ENCODE results near the gene TBKBP1.

Gene TBKBP1

GRCh38 chr17:47708864-47709541 is 15.0 kb downstream of the TBKBP1 start:
- Histone ChIP-seq H2BK120ac (ENCODE audit: low read depth, low read length) (no peak overlapping the region), H2BK5ac (ENCODE audit: low read depth, low read length, poor library complexity, severe bottlenecking) (no peak overlapping the region), H2AFZ (ENCODE audit: low read depth, low read length) (no peak overlapping the region), H3K4me2 (ENCODE audit: low read length, poor library complexity, severe bottlenecking) (no peak overlapping the region), H3K23ac (ENCODE audit: low read length in 2 of 2) (no peak overlapping the region), H3K79me1 (replicated peaks; ENCODE audit: low read length, poor library complexity, severe bottlenecking) (no peaks in the 10 kb centered on the region), H3K4me3 (ENCODE audit: insufficient read depth in 1 of 2, low read depth in 1 of 2, low read length in 2 of 2) (no peak overlapping the region), H3K9ac (ENCODE audit: low read length) (no peak overlapping the region), H3K27ac (ENCODE audit: low read length, poor library complexity, severe bottlenecking) (no peak overlapping the region), H3K9me3 (ENCODE audit: control insufficient read depth, low read length) (no peaks in the 10 kb centered on the region), H3K36me3 (ENCODE audit: control insufficient read depth in 1 of 2, insufficient read depth in 2 of 2, low read depth in 1 of 2, low read length in 2 of 2) (peaks cover 43 to 56% of the 10 kb centered on the region in 2 experiments), H3K14ac (ENCODE audit: low read length in 2 of 2) (no peak overlapping the region), H4K91ac (ENCODE audit: low read length) (no peak overlapping the region), H2AK5ac (ENCODE audit: low read length, severe bottlenecking) (no peak overlapping the region), H3K4me1 (ENCODE audit: control insufficient read depth, insufficient read depth, low read depth, low read length) (peaks cover 14% of the 10 kb centered on the region), H3K18ac (ENCODE audit: low read depth in 1 of 2, low read length in 2 of 2) (no peak overlapping the region), H2BK15ac (ENCODE audit: low read depth, poor library complexity, severe bottlenecking) (no peak overlapping the region), H4K8ac (ENCODE audit: low read length) (no peak overlapping the region), H3K4ac (ENCODE audit: low read depth in 1 of 2, low read length in 2 of 2) (no peak overlapping the region), H3K27me3 (ENCODE audit: control insufficient read depth in 1 of 2, insufficient read depth in 1 of 2, low read length in 2 of 2) (peaks cover 19 to 25% of the 10 kb centered on the region in 2 experiments), H2BK12ac (ENCODE audit: low read length in 2 of 2) (no peak overlapping the region)
- DNase-seq, result no peak
- 85% methylated on average over 80 of the region's 89 CpGs for WGBS

- Histone ChIP-seq H2AFZ (ENCODE audit: low read depth, low read length) (no peak overlapping the region), H3K14ac (ENCODE audit: low read length in 2 of 2) (no peak overlapping the region)
Measured at GRCh38 chr17:47709594-47709993, 15.6 kb downstream of the TBKBP1 start.

DNA sequence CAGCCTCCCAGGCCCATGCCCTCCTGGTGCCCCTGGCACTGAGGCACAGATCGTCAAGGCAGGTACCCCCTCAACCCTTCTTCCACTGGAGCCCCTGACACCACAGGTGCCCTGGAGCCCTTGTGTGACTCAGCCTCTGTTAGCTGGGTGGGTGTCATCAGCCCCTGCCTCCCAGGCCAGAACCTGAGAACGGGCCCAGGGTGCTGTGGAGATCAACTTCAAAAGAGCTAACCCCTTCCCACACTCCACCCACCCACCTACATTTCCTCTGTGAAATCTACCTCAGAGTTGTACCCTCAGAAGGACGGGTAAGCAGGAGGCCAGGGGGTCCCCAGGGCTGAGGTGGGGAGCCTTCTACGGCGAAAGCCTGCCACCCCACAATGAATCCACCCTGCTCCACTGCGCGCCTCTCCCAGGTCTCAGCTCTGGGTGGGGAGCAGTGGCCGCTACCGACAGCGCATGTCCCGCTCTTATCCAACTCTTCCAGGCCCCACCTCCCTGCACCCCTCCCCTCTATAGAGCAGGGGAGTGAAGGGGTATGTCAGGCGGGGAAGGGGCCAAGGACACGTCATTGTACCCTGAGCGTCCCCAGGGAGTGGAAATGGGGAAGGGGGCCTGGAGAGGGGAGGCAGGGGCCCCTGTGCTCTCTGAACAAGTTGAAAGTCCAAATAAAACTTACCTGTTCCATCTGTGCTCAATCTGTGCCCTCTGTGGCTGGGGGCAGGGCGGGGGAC is 17.6 kb downstream of the TBKBP1 start:
- Histone ChIP-seq H3K18ac (ENCODE audit: low read depth in 1 of 2, low read length in 2 of 2) (no peak overlapping the region), H2BK5ac (ENCODE audit: low read depth, low read length, poor library complexity, severe bottlenecking) (no peak overlapping the region), H3K4ac (ENCODE audit: low read depth in 1 of 2, low read length in 2 of 2) (no peak overlapping the region), H2BK120ac (ENCODE audit: low read depth, low read length) (no peak overlapping the region), H3K79me1 (replicated peaks; ENCODE audit: low read length, poor library complexity, severe bottlenecking) (no peaks in the 10 kb centered on the region), H3K27me3 (ENCODE audit: control insufficient read depth in 1 of 2, insufficient read depth in 1 of 2, low read length in 2 of 2) (peaks cover 43 to 49% of the 10 kb centered on the region in 2 experiments), H3K23ac (ENCODE audit: low read length in 2 of 2) (no peak overlapping the region), H3K9me3 (ENCODE audit: control insufficient read depth, low read length) (no peaks in the 10 kb centered on the region), H3K4me2 (ENCODE audit: low read length, poor library complexity, severe bottlenecking) (no peak overlapping the region), H3K36me3 (ENCODE audit: control insufficient read depth in 1 of 2, insufficient read depth in 2 of 2, low read depth in 1 of 2, low read length in 2 of 2) (peaks cover 22 to 36% of the 10 kb centered on the region in 2 experiments), H2BK12ac (ENCODE audit: low read length in 2 of 2) (no peak overlapping the region), H3K4me1 (ENCODE audit: control insufficient read depth, insufficient read depth, low read depth, low read length) (peaks cover 2% of the 10 kb centered on the region), H4K8ac (ENCODE audit: low read length) (no peak overlapping the region), H3K9ac (ENCODE audit: low read length) (no peak overlapping the region), H2AFZ (ENCODE audit: low read depth, low read length) (no peak overlapping the region), H2BK15ac (ENCODE audit: low read depth, poor library complexity, severe bottlenecking) (no peak overlapping the region), H4K91ac (ENCODE audit: low read length) (no peak overlapping the region), H2AK5ac (ENCODE audit: low read length, severe bottlenecking) (no peak overlapping the region), H3K4me3 (ENCODE audit: insufficient read depth in 1 of 2, low read depth in 1 of 2, low read length in 2 of 2) (no peak overlapping the region), H3K27ac (ENCODE audit: low read length, poor library complexity, severe bottlenecking) (no peak overlapping the region), H3K14ac (ENCODE audit: low read length in 2 of 2) (no peak overlapping the region)
- 93% methylated on average over 15 of the region's 15 CpGs for WGBS
- DNase-seq, result no peak

More at GRCh38 chr17:47709594-47709993, 15.6 kb downstream of the TBKBP1 start:
- Histone ChIP-seq H4K91ac (ENCODE audit: low read length) (no peak overlapping the region), H2BK15ac (ENCODE audit: low read depth, poor library complexity, severe bottlenecking) (no peak overlapping the region), H3K23ac (ENCODE audit: low read length in 2 of 2) (no peak overlapping the region), H2BK5ac (ENCODE audit: low read depth, low read length, poor library complexity, severe bottlenecking) (no peak overlapping the region), H3K4ac (ENCODE audit: low read depth in 1 of 2, low read length in 2 of 2) (no peak overlapping the region), H3K27ac (ENCODE audit: low read length, poor library complexity, severe bottlenecking) (no peak overlapping the region), H3K9ac (ENCODE audit: low read length) (no peak overlapping the region), H3K27me3 (ENCODE audit: control insufficient read depth in 1 of 2, insufficient read depth in 1 of 2, low read length in 2 of 2) (peaks cover 25 to 31% of the 10 kb centered on the region in 2 experiments), H2BK120ac (ENCODE audit: low read depth, low read length) (no peak overlapping the region), H4K8ac (ENCODE audit: low read length) (no peak overlapping the region), H3K4me2 (ENCODE audit: low read length, poor library complexity, severe bottlenecking) (no peak overlapping the region), H3K4me3 (ENCODE audit: insufficient read depth in 1 of 2, low read depth in 1 of 2, low read length in 2 of 2) (no peak overlapping the region), H3K79me1 (replicated peaks; ENCODE audit: low read length, poor library complexity, severe bottlenecking) (no peaks in the 10 kb centered on the region), H3K18ac (ENCODE audit: low read depth in 1 of 2, low read length in 2 of 2) (no peak overlapping the region), H3K36me3 (ENCODE audit: control insufficient read depth in 1 of 2, insufficient read depth in 2 of 2, low read depth in 1 of 2, low read length in 2 of 2) (peaks cover 40 to 50% of the 10 kb centered on the region in 2 experiments), H3K9me3 (ENCODE audit: control insufficient read depth, low read length) (no peaks in the 10 kb centered on the region), H3K4me1 (ENCODE audit: control insufficient read depth, insufficient read depth, low read depth, low read length) (peaks cover 9% of the 10 kb centered on the region), H2BK12ac (ENCODE audit: low read length in 2 of 2) (no peak overlapping the region), H2AK5ac (ENCODE audit: low read length, severe bottlenecking) (no peak overlapping the region)
- WGBS, result 86% methylated on average over 3 of the region's 3 CpGs
- no peak for DNase-seq

- no peak overlapping the region for H3K27ac ChIP-seq (ENCODE audit: low read length, poor library complexity, severe bottlenecking)
- no peak overlapping the region for H3K14ac ChIP-seq (ENCODE audit: low read length in 2 of 2)
- no peak overlapping the region for H2BK15ac ChIP-seq (ENCODE audit: low read depth, poor library complexity, severe bottlenecking)
- H2BK5ac ChIP-seq (ENCODE audit: low read depth, low read length, poor library complexity, severe bottlenecking), result no peak overlapping the region
- no peaks in the 10 kb centered on the region for H3K79me1 ChIP-seq (replicated peaks; ENCODE audit: low read length, poor library complexity, severe bottlenecking)
- H2BK12ac ChIP-seq (ENCODE audit: low read length in 2 of 2), result no peak overlapping the region
- H3K4ac ChIP-seq (ENCODE audit: low read depth in 1 of 2, low read length in 2 of 2), result no peak overlapping the region
- H3K4me2 ChIP-seq (ENCODE audit: low read length, poor library complexity, severe bottlenecking), result no peak overlapping the region
- peaks cover 45 to 58% of the 10 kb centered on the region in 2 experiments for H3K27me3 ChIP-seq (ENCODE audit: control insufficient read depth in 1 of 2, insufficient read depth in 1 of 2, low read length in 2 of 2)
- H4K8ac ChIP-seq (ENCODE audit: low read length), result no peak overlapping the region
- no peak overlapping the region for H3K23ac ChIP-seq (ENCODE audit: low read length in 2 of 2)
- H3K36me3 ChIP-seq (ENCODE audit: control insufficient read depth in 1 of 2, insufficient read depth in 2 of 2, low read depth in 1 of 2, low read length in 2 of 2), result peaks cover 22 to 36% of the 10 kb centered on the region in 2 experiments
- no peak overlapping the region for H3K4me3 ChIP-seq (ENCODE audit: insufficient read depth in 1 of 2, low read depth in 1 of 2, low read length in 2 of 2)
- H4K91ac ChIP-seq (ENCODE audit: low read length), result no peak overlapping the region
- H3K9me3 ChIP-seq (ENCODE audit: control insufficient read depth, low read length), result no peaks in the 10 kb centered on the region
- no peak overlapping the region for H2AFZ ChIP-seq (ENCODE audit: low read depth, low read length)
- no peak overlapping the region for H3K9ac ChIP-seq (ENCODE audit: low read length)
- no peak overlapping the region for H3K18ac ChIP-seq (ENCODE audit: low read depth in 1 of 2, low read length in 2 of 2)
- H3K4me1 ChIP-seq (ENCODE audit: control insufficient read depth, insufficient read depth, low read depth, low read length), result peaks cover 4% of the 10 kb centered on the region
- H2AK5ac ChIP-seq (ENCODE audit: low read length, severe bottlenecking), result no peak overlapping the region
- DNase-seq, result no peak
- 89% methylated on average over 5 of the region's 5 CpGs for WGBS
- no peak overlapping the region for H2BK120ac ChIP-seq (ENCODE audit: low read depth, low read length)
Measured at GRCh38 chr17:47712330-47713023, 18.5 kb downstream of the TBKBP1 start.

Data from mesenchymal stem cell (in vitro differentiated cells and primary cell).